ENCODE data around the gene LY86. TPM values are rescaled to one million over a fixed set of nuclear protein-coding genes. Genes with fewer than 3 reads are reported as not detected.

Gene LY86
- total and polyA plus RNA-seq, 10 of the 15 experiments (the other 5 are each of a cell fraction or from before 2014, with no cell fraction given): 68.2 to 457 (median 128) TPM

DNA sequence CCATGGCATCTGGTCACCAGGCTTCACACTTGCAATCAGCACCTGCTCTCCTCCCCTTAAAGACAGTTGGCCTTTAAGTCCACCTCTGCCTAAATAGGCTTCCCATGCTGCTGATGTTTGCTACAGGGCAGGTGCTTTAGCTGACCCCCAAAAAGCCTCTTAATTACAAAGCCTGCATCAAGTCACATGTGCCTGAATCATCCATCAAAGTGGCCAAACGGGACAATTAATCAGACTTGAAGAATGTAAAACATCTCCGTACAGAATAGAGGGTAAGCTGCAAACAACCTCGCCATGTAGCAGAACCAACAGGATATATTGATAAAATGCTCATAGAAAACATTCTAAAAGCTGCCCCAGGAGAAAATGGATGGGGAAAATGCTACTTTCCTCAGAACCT is 7.4 kb downstream of the LY86 start:
- FAIRE-seq (no peak), DNase-seq (ENCODE audit: low read depth, low spot score) (no peak), ATAC-seq (no peak)
- ChIA-PET CTCF (no interaction called here), SMC1A (ENCODE audit: uncharacterized antibody, unreplicated experiment) (interaction anchor here (0.7 to 4.2 kb wide), 7 partner anchors 10 to 64 kb away, joined by 3 to 18 read pairs (median 4); no protein-coding TSS in a partner anchor), RAD21 (ENCODE audit: unreplicated experiment) (no interaction called here), POLR2A (interaction anchor here (1.1 kb wide), 1 partner anchor 521 kb away, joined by 3 read pairs; no protein-coding TSS in a partner anchor)
- TF ChIP-seq, protein P1, sequence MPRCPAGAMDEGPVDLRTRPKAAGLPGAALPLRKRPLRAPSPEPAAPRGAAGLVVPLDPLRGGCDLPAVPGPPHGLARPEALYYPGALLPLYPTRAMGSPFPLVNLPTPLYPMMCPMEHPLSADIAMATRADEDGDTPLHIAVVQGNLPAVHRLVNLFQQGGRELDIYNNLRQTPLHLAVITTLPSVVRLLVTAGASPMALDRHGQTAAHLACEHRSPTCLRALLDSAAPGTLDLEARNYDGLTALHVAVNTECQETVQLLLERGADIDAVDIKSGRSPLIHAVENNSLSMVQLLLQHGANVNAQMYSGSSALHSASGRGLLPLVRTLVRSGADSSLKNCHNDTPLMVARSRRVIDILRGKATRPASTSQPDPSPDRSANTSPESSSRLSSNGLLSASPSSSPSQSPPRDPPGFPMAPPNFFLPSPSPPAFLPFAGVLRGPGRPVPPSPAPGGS (IDR thresholded peaks at IDR 0.05; ENCODE audit: borderline replicate concordance, insufficient read depth, low read depth, low read length, poor library complexity, severe bottlenecking): no peak
- TF ChIP-seq FOXK2 (IDR thresholded peaks at IDR 0.05): no peak
- TF ChIP-seq, protein P2, sequence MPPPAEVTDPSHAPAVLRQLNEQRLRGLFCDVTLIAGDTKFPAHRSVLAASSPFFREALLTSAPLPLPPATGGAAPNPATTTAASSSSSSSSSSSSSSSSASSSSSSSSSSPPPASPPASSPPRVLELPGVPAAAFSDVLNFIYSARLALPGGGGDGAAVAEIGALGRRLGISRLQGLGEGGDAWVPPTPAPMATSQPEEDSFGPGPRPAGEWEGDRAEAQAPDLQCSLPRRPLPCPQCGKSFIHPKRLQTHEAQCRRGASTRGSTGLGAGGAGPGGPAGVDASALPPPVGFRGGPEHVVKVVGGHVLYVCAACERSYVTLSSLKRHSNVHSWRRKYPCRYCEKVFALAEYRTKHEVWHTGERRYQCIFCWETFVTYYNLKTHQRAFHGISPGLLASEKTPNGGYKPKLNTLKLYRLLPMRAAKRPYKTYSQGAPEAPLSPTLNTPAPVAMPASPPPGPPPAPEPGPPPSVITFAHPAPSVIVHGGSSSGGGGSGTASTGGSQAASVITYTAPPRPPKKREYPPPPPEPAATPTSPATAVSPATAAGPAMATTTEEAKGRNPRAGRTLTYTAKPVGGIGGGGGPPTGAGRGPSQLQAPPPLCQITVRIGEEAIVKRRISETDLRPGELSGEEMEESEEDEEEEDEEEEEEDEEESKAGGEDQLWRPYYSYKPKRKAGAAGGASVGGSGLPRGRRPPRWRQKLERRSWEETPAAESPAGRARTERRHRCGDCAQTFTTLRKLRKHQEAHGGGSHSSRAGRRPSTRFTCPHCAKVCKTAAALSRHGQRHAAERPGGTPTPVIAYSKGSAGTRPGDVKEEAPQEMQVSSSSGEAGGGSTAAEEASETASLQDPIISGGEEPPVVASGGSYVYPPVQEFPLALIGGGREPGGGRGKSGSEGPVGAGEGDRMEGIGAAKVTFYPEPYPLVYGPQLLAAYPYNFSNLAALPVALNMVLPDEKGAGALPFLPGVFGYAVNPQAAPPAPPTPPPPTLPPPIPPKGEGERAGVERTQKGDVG (CRISPR knock-in tag; IDR thresholded peaks at IDR 0.05): no peak
- TF ChIP-seq, protein P3, sequence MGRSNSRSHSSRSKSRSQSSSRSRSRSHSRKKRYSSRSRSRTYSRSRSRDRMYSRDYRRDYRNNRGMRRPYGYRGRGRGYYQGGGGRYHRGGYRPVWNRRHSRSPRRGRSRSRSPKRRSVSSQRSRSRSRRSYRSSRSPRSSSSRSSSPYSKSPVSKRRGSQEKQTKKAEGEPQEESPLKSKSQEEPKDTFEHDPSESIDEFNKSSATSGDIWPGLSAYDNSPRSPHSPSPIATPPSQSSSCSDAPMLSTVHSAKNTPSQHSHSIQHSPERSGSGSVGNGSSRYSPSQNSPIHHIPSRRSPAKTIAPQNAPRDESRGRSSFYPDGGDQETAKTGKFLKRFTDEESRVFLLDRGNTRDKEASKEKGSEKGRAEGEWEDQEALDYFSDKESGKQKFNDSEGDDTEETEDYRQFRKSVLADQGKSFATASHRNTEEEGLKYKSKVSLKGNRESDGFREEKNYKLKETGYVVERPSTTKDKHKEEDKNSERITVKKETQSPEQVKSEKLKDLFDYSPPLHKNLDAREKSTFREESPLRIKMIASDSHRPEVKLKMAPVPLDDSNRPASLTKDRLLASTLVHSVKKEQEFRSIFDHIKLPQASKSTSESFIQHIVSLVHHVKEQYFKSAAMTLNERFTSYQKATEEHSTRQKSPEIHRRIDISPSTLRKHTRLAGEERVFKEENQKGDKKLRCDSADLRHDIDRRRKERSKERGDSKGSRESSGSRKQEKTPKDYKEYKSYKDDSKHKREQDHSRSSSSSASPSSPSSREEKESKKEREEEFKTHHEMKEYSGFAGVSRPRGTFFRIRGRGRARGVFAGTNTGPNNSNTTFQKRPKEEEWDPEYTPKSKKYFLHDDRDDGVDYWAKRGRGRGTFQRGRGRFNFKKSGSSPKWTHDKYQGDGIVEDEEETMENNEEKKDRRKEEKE (IDR thresholded peaks at IDR 0.05): no peak
- TF ChIP-seq CHD2 (IDR thresholded peaks at IDR 0.05; ENCODE audit: borderline replicate concordance, low read depth, low read length): no peak
- no peak for TF ChIP-seq YBX1 (IDR thresholded peaks at IDR 0.05)
- TF ChIP-seq ZSCAN29 (IDR thresholded peaks at IDR 0.05): no peak
- H3K9ac ChIP-seq (ENCODE audit: control insufficient read depth, insufficient read depth, low read length): no peak overlapping the region
- BruUV-seq (replicated peaks): no TSS peak
- no peaks in the 10 kb centered on the region; the same call in 1 of the 3 replicates for H3K9me3 ChIP-seq (replicated peaks; ENCODE audit: control insufficient read depth, insufficient read depth, low read length)
- H3K36me3 ChIP-seq (ENCODE audit: control insufficient read depth in 2 of 2, insufficient read depth in 2 of 2, low read length in 1 of 2): peaks cover 1 to 10% of the 10 kb centered on the region in 2 experiments
- H3K79me2 ChIP-seq (ENCODE audit: control insufficient read depth, insufficient read depth, low read length): peaks cover 36% of the 10 kb centered on the region
- no peak overlapping the region for H3K4me2 ChIP-seq (ENCODE audit: control insufficient read depth, insufficient read depth)
- H3K27ac ChIP-seq (ENCODE audit: control insufficient read depth, insufficient read depth): no peak overlapping the region
- H4K20me1 ChIP-seq (ENCODE audit: control insufficient read depth, insufficient read depth): no peaks in the 10 kb centered on the region
- in situ Hi-C loops (cut with MboI) (no loop called here), intact Hi-C loops (cut with micrococcal nuclease; ENCODE audit: unreplicated experiment) (no loop called here)
- H3K27me3 ChIP-seq (replicated peaks in 1 of 2; ENCODE audit: control insufficient read depth in 2 of 2, insufficient read depth in 2 of 2, low read length in 1 of 2): no peaks in the 10 kb centered on the region
- no peak overlapping the region for H3K4me3 ChIP-seq
- 97% methylated on average over 3 of the region's 3 CpGs for WGBS (ENCODE audit: insufficient coverage, insufficient replicate concordance, low lambda C conversion rate, missing lambda C conversion rate)
- H2AFZ ChIP-seq (ENCODE audit: control insufficient read depth, low read depth, low read length): no peak overlapping the region
- peaks cover 32% of the 10 kb centered on the region for H3K4me1 ChIP-seq (ENCODE audit: control insufficient read depth, insufficient read depth, low read length)

Measured in GM12878 (cell line).